A549 (cell line): ENCODE results near the gene CACNA1H. TPM values are rescaled to one million over a fixed set of nuclear protein-coding genes. Genes with fewer than 3 reads are reported as not detected.

Experiments
- ATAC-seq, 2 experiments: fragments of 200-7000 bp in 1 of 2; fragments of >200 bp in 1 of 2; cut with Nextera tagmentation in 1 of 2; cut with Tn5 transposase in 1 of 2; 3 replicates each; pipeline versions ENCODE4 v1.8.0 to v1.9.1; 2018 to 2020; ENCODE audit warnings: mild to moderate bottlenecking in 1 of 2, moderate library complexity in 1 of 2
- CTCF ChIA-PET: fragments of 300-600 bp; sonication (Branson Sonifier 250); formaldehyde crosslinking; extraction: SDS; loops from one replicate; lab custom pipeline; 2021; ENCODE audit warnings: antibody characterized with exemption, inconsistent platforms; lab: Yijun Ruan, JAX
- POLR2A ChIA-PET: fragments of 350-600 bp; formaldehyde crosslinking; extraction: SDS; loops from one replicate; lab custom pipeline; 2021; ENCODE audit warnings: antibody characterized with exemption, inconsistent platforms; lab: Yijun Ruan, JAX
- DNase-seq, 2 experiments: peaks; one replicate each; pipeline versions ENCODE4 v3.0.0 to v3.0.0-alpha.2; 2011 to 2016; ENCODE audit warnings: low read depth in 1 of 2, low spot score in 1 of 2
- FAIRE-seq: peaks from 2 replicates; lab custom pipeline; 2011; peaks lifted over from hg19 to GRCh38; lab: Jason Lieb, UNC
- H3K27ac ChIP-seq, 2 experiments: fragments of >200 bp; sonication (Bioruptor Twin); formaldehyde crosslinking; 3 replicates each; pipeline ENCODE4 v1.5.1; 2016 to 2017
- H3K4me1 ChIP-seq: fragments of >200 bp; sonication (Bioruptor Twin); formaldehyde crosslinking; 3 replicates; pipeline ENCODE4 v1.6.1; 2016
- H3K4me2 ChIP-seq: fragments of >200 bp; sonication (Bioruptor Twin); formaldehyde crosslinking; 3 replicates; pipeline ENCODE4 v1.6.1; 2016
- H3K4me3 ChIP-seq: fragments of >200 bp; sonication (Bioruptor Twin); formaldehyde crosslinking; 3 replicates; pipeline ENCODE4 v1.5.1; 2016
- H3K9me3 ChIP-seq: fragments of >200 bp; sonication (Bioruptor Twin); formaldehyde crosslinking; 3 replicates; pipeline ENCODE4 v1.6.1; 2016
- ATOH8 ChIP-seq: fragments of 250-450 bp; sonication (Bioruptor Pico); IDR thresholded peaks from 2 replicates; pipeline ENCODE4 v1.5.0; 2020; ENCODE audit warnings: low read depth, mild to moderate bottlenecking, moderate library complexity
- BHLHE40 ChIP-seq: IDR thresholded peaks from 2 replicates; pipeline ENCODE4 v1.6.1; 2012; ENCODE audit warnings: low read depth, low read length, inconsistent platforms
- CBX2 ChIP-seq: fragments of 200-600 bp; sonication (generic); IDR thresholded peaks from 2 replicates; pipeline ENCODE4 v1.6.1; 2016; ENCODE audit warnings: low read depth, mild to moderate bottlenecking, borderline replicate concordance
- CHD4 ChIP-seq: fragments of 200-600 bp; sonication (generic); IDR thresholded peaks from 2 replicates; pipeline ENCODE4 v1.6.1; 2016; ENCODE audit warnings: antibody characterized with exemption, mild to moderate bottlenecking, borderline replicate concordance
- CTCF ChIP-seq: fragments of >200 bp; sonication (Bioruptor Twin); formaldehyde crosslinking; IDR thresholded peaks from 3 replicates; pipeline ENCODE4 v1.5.1; 2016
- EHF ChIP-seq: fragments of 250-450 bp; sonication (Bioruptor Pico); IDR thresholded peaks from 2 replicates; pipeline ENCODE4 v1.5.0; 2020; ENCODE audit warnings: mild to moderate bottlenecking
- EHMT2 ChIP-seq: fragments of 200-600 bp; sonication (generic); IDR thresholded peaks from 2 replicates; pipeline ENCODE4 v1.6.1; 2016; ENCODE audit warnings: antibody characterized with exemption, low read depth, mild to moderate bottlenecking, moderate library complexity
- EP300 ChIP-seq, 2 experiments: fragments of >200 bp; sonication (Bioruptor Twin); formaldehyde crosslinking; IDR thresholded peaks; 2 replicates in 1 of 2; 3 replicates in 1 of 2; pipeline ENCODE4 v1.6.1; 2016 to 2017
- ESRRA ChIP-seq: fragments of 150-350 bp; IDR thresholded peaks from 2 replicates; pipeline ENCODE4 v1.6.1; 2014; ENCODE audit warnings: mild to moderate bottlenecking, low read length, borderline replicate concordance
- FOSL2 ChIP-seq, 2 experiments: fragments of 450-650 bp in 1 of 2; fragments of >200 bp in 1 of 2; sonication (Bioruptor Twin) in 1 of 2; formaldehyde crosslinking; IDR thresholded peaks; 2 replicates each; pipeline versions ENCODE4 v1.5.0 to v1.6.1; 2016 to 2020; ENCODE audit warnings: mild to moderate bottlenecking in 1 of 2, moderate library complexity in 1 of 2
- GATA3 ChIP-seq: IDR thresholded peaks from 2 replicates; pipeline ENCODE4 v1.6.1; 2012; ENCODE audit warnings: borderline replicate concordance
- HES2 ChIP-seq: fragments of >200 bp; sonication (Bioruptor Twin); formaldehyde crosslinking; IDR thresholded peaks from 2 replicates; pipeline ENCODE4 v1.6.1; 2016
- HOXA7 ChIP-seq: fragments of 250-450 bp; sonication (Bioruptor Pico); IDR thresholded peaks from 2 replicates; pipeline ENCODE4 v1.5.0; 2020; ENCODE audit warnings: mild to moderate bottlenecking, moderate library complexity
- HOXB13 ChIP-seq: fragments of 250-450 bp; sonication (Bioruptor Pico); IDR thresholded peaks from 2 replicates; pipeline ENCODE4 v1.5.0; 2020; ENCODE audit warnings: low read depth, mild to moderate bottlenecking, moderate library complexity
- HOXB5 ChIP-seq: fragments of 250-450 bp; sonication (Bioruptor Pico); IDR thresholded peaks from 2 replicates; pipeline ENCODE4 v1.5.0; 2020; ENCODE audit warnings: mild to moderate bottlenecking, moderate library complexity
- JUN ChIP-seq, 2 experiments: fragments of >200 bp; sonication (Bioruptor Twin); formaldehyde crosslinking; IDR thresholded peaks; 2 replicates in 1 of 2; 3 replicates in 1 of 2; pipeline ENCODE4 v1.6.1; 2016 to 2017
- JUNB ChIP-seq: fragments of >200 bp; sonication (Bioruptor Twin); formaldehyde crosslinking; IDR thresholded peaks from 2 replicates; pipeline ENCODE4 v1.6.1; 2016
- MAFK ChIP-seq: fragments of 450-650 bp; IDR thresholded peaks from 2 replicates; pipeline ENCODE4 v1.6.1; 2014; ENCODE audit not compliant: partially characterized antibody
- MAZ ChIP-seq: fragments of 150-350 bp; IDR thresholded peaks from 2 replicates; pipeline ENCODE4 v1.6.1; 2014; ENCODE audit warnings: antibody characterized with exemption, low read depth, low read length, borderline replicate concordance
- MYC ChIP-seq: IDR thresholded peaks from 2 replicates; pipeline ENCODE4 v1.6.1; 2012; ENCODE audit warnings: mild to moderate bottlenecking, inconsistent platforms, low read length, improper control_type of control experiment, borderline replicate concordance
- PBX3 ChIP-seq: IDR thresholded peaks from 2 replicates; pipeline ENCODE4 v1.6.1; 2012
- POLR2A ChIP-seq: IDR thresholded peaks from 2 replicates; pipeline ENCODE4 v1.6.1; 2012; ENCODE audit warnings: mild to moderate bottlenecking, low read length
- POLR2AphosphoS2 ChIP-seq: conservative IDR thresholded peaks from 2 replicates; pipeline ENCODE4 v1.6.1; 2012; ENCODE audit warnings: low read length, improper control_type of control experiment, inconsistent platforms
- SMC3 ChIP-seq: fragments of >200 bp; sonication (Bioruptor Twin); formaldehyde crosslinking; IDR thresholded peaks from 3 replicates; pipeline ENCODE4 v1.6.1; 2018; ENCODE audit warnings: inconsistent platforms
- TFCP2L1 ChIP-seq: fragments of 250-450 bp; sonication (Bioruptor Pico); IDR thresholded peaks from 2 replicates; pipeline ENCODE4 v1.5.0; 2021; ENCODE audit warnings: mild to moderate bottlenecking
- ZFP36 ChIP-seq: fragments of 450-650 bp; IDR thresholded peaks from 2 replicates; pipeline ENCODE4 v1.6.1; 2014; ENCODE audit warnings: borderline replicate concordance; ENCODE audit not compliant: partially characterized antibody
- ZSCAN20 ChIP-seq: fragments of 250-450 bp; sonication (Bioruptor Pico); IDR thresholded peaks from 2 replicates; pipeline ENCODE4 v1.8.0; 2022; ENCODE audit warnings: mild to moderate bottlenecking, moderate library complexity
- WGBS: methylation state at CpG from one replicate; pipeline ENCODE4 v1.1.6; 2017; ENCODE audit errors: missing lambda C conversion rate; 5-methylcytosine and 5-hydroxymethylcytosine counted together
- polyA plus RNA-seq, 4 experiments: library from polyadenylated mRNA; depleted of rRNA in 3 of 4; stranded (reverse); fragments of >200 nt; fragmentation: RNase III in 1 of 4; extraction: RNeasy Plus Mini Kit Qiagen cat#74134 plus additional on column Dnase treatment in 1 of 4; gene quantifications; 2 replicates in 3 of 4; 3 replicates in 1 of 4; pipeline ENCODE4 v1.2.3, GENCODE V29; 2011 to 2017
- TF ChIP-seq, protein P1 (sequence below): IDR thresholded peaks from 2 replicates; pipeline ENCODE4 v1.6.1; 2012
- TF ChIP-seq, protein P2 (sequence below): fragments of 150-350 bp; IDR thresholded peaks from 2 replicates; pipeline ENCODE4 v1.6.1; 2014; ENCODE audit warnings: low read depth, mild to moderate bottlenecking, low read length

The CACNA1H gene
- polyA plus RNA-seq, 2 of the 4 experiments (the other 2 are of a cell fraction): 7.2 to 15.8 TPM

GRCh38 chr16:1204933-1205332 is 52.0 kb downstream of the CACNA1H start:
- no peak for TF ChIP-seq EHMT2
- no peak for TF ChIP-seq JUNB
- TF ChIP-seq EHF (CRISPR knock-in tag): no peak
- TF ChIP-seq, protein P1, sequence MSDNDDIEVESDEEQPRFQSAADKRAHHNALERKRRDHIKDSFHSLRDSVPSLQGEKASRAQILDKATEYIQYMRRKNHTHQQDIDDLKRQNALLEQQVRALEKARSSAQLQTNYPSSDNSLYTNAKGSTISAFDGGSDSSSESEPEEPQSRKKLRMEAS: no peak
- TF ChIP-seq SMC3: no peak
- TF ChIP-seq CTCF: no peak
- no peak for TF ChIP-seq HOXB13
- no peak for TF ChIP-seq HOXB5 (CRISPR knock-in tag)
- no peak for TF ChIP-seq ZSCAN20
- TF ChIP-seq MAZ: no peak
- TF ChIP-seq MAFK: no peak
- TF ChIP-seq ESRRA: no peak
- TF ChIP-seq, all 56 proteins: peak for 0
- Histone ChIP-seq H3K27ac (no peak overlapping the region), H3K4me1 (no peaks in the 10 kb centered on the region), H3K9me3 (no peaks in the 10 kb centered on the region), H3K4me2 (no peak overlapping the region), H3K4me3 (no peak overlapping the region)
- no peak for ATAC-seq
- no peak for FAIRE-seq
- CTCF ChIA-PET: interaction anchor here (0.9 to 4.6 kb wide), 8 partner anchors 9 to 147 kb away, joined by 3 to 26 read pairs (median 4); no protein-coding TSS in a partner anchor
- WGBS: 88% methylated on average over 7 of the region's 21 CpGs
- POLR2A ChIA-PET: no interaction called here
- DNase-seq: no peak

DNA sequence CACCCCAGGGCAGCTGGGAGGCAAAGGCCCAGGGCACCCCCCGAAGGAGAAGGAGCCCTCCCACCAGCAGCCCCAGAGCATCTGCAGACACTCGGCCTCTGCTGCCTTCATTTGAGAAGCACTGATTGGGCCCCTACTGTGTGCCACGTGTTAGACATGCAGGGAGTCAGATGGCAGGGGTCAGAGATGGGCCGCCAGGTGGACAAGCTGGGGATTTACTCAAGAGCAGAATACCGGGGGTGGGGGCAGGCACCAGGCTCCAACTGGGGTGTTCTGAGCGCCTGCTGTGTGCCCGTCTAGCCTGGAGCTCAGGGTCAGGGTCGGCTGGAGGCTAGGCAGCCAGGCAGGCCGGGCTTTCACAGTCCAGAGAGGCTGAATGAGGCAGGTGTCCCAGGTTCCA is 53.4 kb downstream of the CACNA1H start:
- Histone ChIP-seq H3K9me3 (no peaks in the 10 kb centered on the region), H3K4me1 (no peaks in the 10 kb centered on the region), H3K27ac (no peak overlapping the region), H3K4me2 (no peak overlapping the region), H3K4me3 (no peak overlapping the region)
- FAIRE-seq (no peak), ATAC-seq (peak in 1 of 2 experiments; percentile 17; a peak in 1 of 6 replicates), DNase-seq (no peak)
- CTCF ChIA-PET: interaction anchor here (1.1 to 4.6 kb wide), 8 partner anchors 8 to 149 kb away, joined by 3 to 26 read pairs (median 4); no protein-coding TSS in a partner anchor
- no peak for TF ChIP-seq ZFP36
- no peak for TF ChIP-seq POLR2A
- TF ChIP-seq JUN (IDR thresholded peaks at IDR 0.05): no peak
- no peak for TF ChIP-seq PBX3
- TF ChIP-seq MAFK: no peak
- no peak for TF ChIP-seq ESRRA
- TF ChIP-seq MYC: no peak
- TF ChIP-seq FOSL2 (IDR thresholded peaks at IDR 0.05): no peak
- no peak for TF ChIP-seq FOSL2 (CRISPR knock-in tag; IDR thresholded peaks at IDR 0.05)
- TF ChIP-seq CHD4: no peak
- no peak for TF ChIP-seq HOXB13
- WGBS: 88% methylated on average over 6 of the region's 9 CpGs
- POLR2A ChIA-PET: no interaction called here

DNA sequence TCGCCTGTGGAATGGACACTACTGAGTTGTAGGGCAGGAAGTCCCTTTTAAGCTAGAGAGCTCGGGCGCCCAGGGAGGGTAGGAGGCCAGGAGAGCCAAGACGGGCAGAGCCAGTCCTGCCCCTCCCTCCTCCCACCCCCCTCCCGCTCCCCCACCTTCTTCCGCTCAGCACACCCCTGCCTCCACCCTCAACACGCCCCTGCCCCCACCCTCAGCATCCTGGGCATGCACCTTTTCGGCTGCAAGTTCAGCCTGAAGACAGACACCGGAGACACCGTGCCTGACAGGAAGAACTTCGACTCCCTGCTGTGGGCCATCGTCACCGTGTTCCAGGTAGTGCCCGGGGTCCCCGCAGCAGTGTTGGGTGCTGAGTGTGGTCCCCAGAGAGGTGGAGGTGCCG is 53.9 kb downstream of the CACNA1H start:
- Histone ChIP-seq H3K9me3 (no peaks in the 10 kb centered on the region), H3K27ac (no peak overlapping the region), H3K4me3 (no peak overlapping the region), H3K4me1 (no peaks in the 10 kb centered on the region), H3K4me2 (no peak overlapping the region)
- CTCF ChIA-PET: interaction anchor here (1.1 to 2.2 kb wide), 3 partner anchors 8 to 101 kb away, joined by 3 to 13 read pairs (median 5); no protein-coding TSS in a partner anchor
- no peak for FAIRE-seq
- no peak for ATAC-seq
- DNase-seq: no peak
- WGBS: 93% methylated on average over 13 of the region's 16 CpGs
- POLR2A ChIA-PET: no interaction called here
- TF ChIP-seq PBX3 (no peak), TFCP2L1 (CRISPR knock-in tag) (no peak), EP300 (IDR thresholded peaks at IDR 0.05) (no peak), ATOH8 (CRISPR knock-in tag) (no peak), HES2 (no peak), POLR2AphosphoS2 (no peak), GATA3 (no peak), BHLHE40 (no peak), CBX2 (no peak), EHF (CRISPR knock-in tag) (no peak), HOXA7 (CRISPR knock-in tag) (no peak), ZSCAN20 (no peak), JUNB (no peak), JUN (IDR thresholded peaks at IDR 0.05) (no peak)
- TF ChIP-seq, protein P2, sequence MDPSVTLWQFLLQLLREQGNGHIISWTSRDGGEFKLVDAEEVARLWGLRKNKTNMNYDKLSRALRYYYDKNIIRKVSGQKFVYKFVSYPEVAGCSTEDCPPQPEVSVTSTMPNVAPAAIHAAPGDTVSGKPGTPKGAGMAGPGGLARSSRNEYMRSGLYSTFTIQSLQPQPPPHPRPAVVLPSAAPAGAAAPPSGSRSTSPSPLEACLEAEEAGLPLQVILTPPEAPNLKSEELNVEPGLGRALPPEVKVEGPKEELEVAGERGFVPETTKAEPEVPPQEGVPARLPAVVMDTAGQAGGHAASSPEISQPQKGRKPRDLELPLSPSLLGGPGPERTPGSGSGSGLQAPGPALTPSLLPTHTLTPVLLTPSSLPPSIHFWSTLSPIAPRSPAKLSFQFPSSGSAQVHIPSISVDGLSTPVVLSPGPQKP: no peak
